Neural crest cell (in vitro differentiated cells): ENCODE measurements around the gene NFKBIB. TPM values are rescaled to one million over a fixed set of nuclear protein-coding genes. Genes with fewer than 3 reads are reported as not detected.
A peak's percentile ranks its signal among the peaks of the same experiment; 100 is the strongest.

Source experiments
- DNase-seq: peaks from one replicate; pipeline ENCODE4 v3.0.0; 2021; ENCODE audit warnings: low read depth, mixed read lengths, low spot score
- H3K27ac Mint-ChIP-seq: one replicate; pipeline ENCODE4 v1.8.0; 2021; ENCODE audit warnings: mild to moderate bottlenecking, mixed read lengths; ENCODE audit not compliant: unreplicated experiment
- H3K27me3 Mint-ChIP-seq: 2 replicates; pipeline ENCODE4 v1.8.0; 2021; ENCODE audit warnings: low read depth, mild to moderate bottlenecking, mixed read lengths
- H3K36me3 Mint-ChIP-seq: 2 replicates; pipeline ENCODE4 v1.8.0; 2021; ENCODE audit warnings: low read depth, mild to moderate bottlenecking, mixed read lengths
- H3K4me1 Mint-ChIP-seq: 2 replicates; pipeline ENCODE4 v1.8.0; 2021; ENCODE audit warnings: mixed read lengths
- H3K4me3 Mint-ChIP-seq: one replicate; pipeline ENCODE4 v1.8.0; 2021; ENCODE audit warnings: mild to moderate bottlenecking, mixed read lengths
- H3K9me3 Mint-ChIP-seq: 2 replicates; pipeline ENCODE4 v1.8.0; 2021; ENCODE audit warnings: mixed read lengths
- total RNA-seq: library from RNA; stranded (reverse); gene quantifications from 2 replicates; pipeline ENCODE4 v1.2.1, GENCODE V29; 2021
- TF ChIP-seq, protein P1 (sequence below): fragments of 200-600 bp; sonication (generic); conservative IDR thresholded peaks from 2 replicates; pipeline ENCODE4 v1.5.0; 2021; ENCODE audit warnings: antibody characterized with exemption, mild to moderate bottlenecking

The NFKBIB gene
- total RNA-seq, 1 donor from 2014 or later: 21.2 TPM

DNA sequence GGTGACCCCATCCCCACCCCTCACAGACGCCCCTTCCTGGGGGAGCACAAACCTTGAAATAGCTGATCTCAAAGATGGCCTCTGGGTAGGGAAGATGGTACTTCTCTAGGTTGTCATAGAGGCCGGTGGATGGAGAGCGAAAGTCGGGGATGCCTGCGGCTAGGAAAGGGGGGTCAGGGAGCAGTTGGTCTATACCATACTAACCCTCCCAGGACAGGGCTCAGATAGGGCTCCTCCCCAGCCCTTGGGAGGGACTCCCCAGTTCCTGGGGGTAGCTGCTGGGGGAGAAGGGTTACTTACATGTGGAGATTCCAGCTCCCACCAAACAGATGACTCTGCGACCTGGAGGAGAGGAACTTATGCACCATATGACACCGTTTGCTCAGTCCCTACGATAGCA, 10.0 kb upstream of the NFKBIB start:
- TF ChIP-seq, protein P1, sequence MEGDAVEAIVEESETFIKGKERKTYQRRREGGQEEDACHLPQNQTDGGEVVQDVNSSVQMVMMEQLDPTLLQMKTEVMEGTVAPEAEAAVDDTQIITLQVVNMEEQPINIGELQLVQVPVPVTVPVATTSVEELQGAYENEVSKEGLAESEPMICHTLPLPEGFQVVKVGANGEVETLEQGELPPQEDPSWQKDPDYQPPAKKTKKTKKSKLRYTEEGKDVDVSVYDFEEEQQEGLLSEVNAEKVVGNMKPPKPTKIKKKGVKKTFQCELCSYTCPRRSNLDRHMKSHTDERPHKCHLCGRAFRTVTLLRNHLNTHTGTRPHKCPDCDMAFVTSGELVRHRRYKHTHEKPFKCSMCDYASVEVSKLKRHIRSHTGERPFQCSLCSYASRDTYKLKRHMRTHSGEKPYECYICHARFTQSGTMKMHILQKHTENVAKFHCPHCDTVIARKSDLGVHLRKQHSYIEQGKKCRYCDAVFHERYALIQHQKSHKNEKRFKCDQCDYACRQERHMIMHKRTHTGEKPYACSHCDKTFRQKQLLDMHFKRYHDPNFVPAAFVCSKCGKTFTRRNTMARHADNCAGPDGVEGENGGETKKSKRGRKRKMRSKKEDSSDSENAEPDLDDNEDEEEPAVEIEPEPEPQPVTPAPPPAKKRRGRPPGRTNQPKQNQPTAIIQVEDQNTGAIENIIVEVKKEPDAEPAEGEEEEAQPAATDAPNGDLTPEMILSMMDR: no peak
- H3K4me1 Mint-ChIP-seq: peaks cover 6% of the 10 kb centered on the region
- H3K9me3 Mint-ChIP-seq: no peaks in the 10 kb centered on the region
- no peak overlapping the region for H3K4me3 Mint-ChIP-seq
- H3K36me3 Mint-ChIP-seq: no peaks in the 10 kb centered on the region
- H3K27ac Mint-ChIP-seq: no peak overlapping the region
- H3K27me3 Mint-ChIP-seq: no peaks in the 10 kb centered on the region
- no peak for DNase-seq

DNA sequence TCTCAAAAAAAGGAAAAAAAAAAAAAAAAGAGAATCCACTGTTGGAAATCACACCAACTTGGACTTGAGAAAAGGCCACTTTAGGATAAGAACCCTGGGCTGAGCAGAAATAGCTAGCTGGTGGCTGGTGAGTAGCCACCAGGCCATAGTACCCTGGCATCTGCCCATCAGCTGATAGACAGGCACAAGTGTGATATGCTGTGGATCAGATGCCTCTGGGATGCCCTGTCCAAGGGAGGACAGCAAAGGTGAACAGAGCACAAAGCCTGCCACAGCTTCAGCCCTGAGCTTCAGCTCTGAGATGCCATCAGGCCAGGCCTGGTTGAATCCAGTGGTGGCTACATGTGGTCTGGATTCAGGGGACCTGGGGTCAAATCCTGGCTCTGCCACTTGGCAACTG, 9.1 kb upstream of the NFKBIB start:
- Mint-ChIP-seq H3K27me3 (no peaks in the 10 kb centered on the region), H3K4me1 (peaks cover 6% of the 10 kb centered on the region), H3K27ac (no peak overlapping the region), H3K36me3 (no peaks in the 10 kb centered on the region), H3K9me3 (no peaks in the 10 kb centered on the region), H3K4me3 (no peak overlapping the region)
- DNase-seq: no peak
- TF ChIP-seq, protein P1: no peak

DNA sequence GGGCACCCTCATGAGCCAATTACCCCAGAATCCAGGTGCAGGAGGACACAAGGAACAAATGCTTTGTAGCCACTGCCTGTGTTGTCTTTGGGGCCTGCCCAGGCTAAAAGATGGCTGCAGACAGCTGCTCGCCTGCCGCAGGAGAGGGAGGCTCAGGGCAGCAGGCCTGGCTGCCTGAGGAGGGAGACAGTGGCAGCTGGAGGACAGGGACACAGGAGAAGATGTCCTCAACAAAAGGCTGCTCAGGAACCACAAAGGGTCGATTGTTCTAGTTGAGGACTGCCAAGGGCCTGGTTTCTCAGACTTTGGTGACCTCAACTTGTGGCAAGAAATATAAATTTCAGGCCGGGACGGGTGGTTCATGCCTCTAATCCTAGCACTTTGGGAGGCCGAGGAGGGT, 8.0 kb upstream of the NFKBIB start:
- no peak for DNase-seq
- TF ChIP-seq, protein P1: no peak
- peak overlapping the region; percentile 56 for H3K4me3 Mint-ChIP-seq
- no peaks in the 10 kb centered on the region for H3K27me3 Mint-ChIP-seq
- H3K36me3 Mint-ChIP-seq: no peaks in the 10 kb centered on the region
- peak overlapping the region; percentile 83 for H3K27ac Mint-ChIP-seq
- no peaks in the 10 kb centered on the region for H3K9me3 Mint-ChIP-seq
- peaks cover 6% of the 10 kb centered on the region for H3K4me1 Mint-ChIP-seq

DNA sequence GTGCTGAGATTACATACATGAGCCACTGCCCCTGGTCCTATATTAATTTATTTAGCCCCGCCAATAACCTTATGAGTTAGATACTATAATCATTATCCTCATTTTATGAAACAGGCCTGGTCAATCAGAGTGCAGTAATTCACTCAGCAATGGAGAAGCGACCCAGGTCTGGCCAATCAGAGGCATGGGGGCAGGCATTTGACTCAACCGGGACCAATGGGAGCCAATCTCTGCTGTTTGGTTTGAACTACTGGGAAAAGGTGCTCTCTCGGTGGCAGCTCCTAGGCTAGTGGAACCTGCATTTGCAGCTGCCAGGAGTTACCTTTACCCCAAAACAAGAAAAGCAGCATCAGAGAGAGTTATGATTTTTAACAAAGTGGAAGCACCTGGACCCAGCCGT, 6.9 kb upstream of the NFKBIB start:
- Mint-ChIP-seq H3K4me1 (peaks cover 6% of the 10 kb centered on the region), H3K27ac (no peak overlapping the region), H3K27me3 (no peaks in the 10 kb centered on the region), H3K9me3 (no peaks in the 10 kb centered on the region), H3K4me3 (no peak overlapping the region), H3K36me3 (no peaks in the 10 kb centered on the region)
- TF ChIP-seq, protein P1: no peak
- DNase-seq: no peak

DNA sequence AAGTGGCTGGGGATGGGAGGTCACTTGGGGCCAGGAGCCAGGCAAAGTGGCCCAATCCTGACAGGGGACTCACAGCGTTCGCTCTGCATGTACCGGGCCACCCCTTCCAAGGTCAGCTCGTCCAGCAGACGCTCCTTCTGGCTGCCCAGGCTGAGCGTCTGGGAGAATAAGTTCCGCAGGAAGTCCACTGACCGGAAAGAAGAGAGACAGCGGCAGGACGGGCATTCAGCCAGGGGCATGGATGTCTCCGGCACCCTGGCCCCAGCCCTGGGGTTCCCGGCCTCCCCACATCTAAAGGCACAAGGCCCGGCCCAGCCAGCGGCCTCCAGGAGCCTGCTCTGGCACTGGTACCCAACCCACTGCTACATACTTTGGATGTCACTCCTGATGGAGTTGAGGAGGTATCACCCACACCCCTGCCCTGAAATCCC, 6.4 kb upstream of the NFKBIB start:
- H3K27ac Mint-ChIP-seq: no peak overlapping the region
- H3K27me3 Mint-ChIP-seq: no peaks in the 10 kb centered on the region
- TF ChIP-seq, protein P1: no peak
- H3K9me3 Mint-ChIP-seq: no peaks in the 10 kb centered on the region
- H3K36me3 Mint-ChIP-seq: no peaks in the 10 kb centered on the region
- no peak overlapping the region for H3K4me3 Mint-ChIP-seq
- H3K4me1 Mint-ChIP-seq: peaks cover 6% of the 10 kb centered on the region
- DNase-seq: no peak

DNA sequence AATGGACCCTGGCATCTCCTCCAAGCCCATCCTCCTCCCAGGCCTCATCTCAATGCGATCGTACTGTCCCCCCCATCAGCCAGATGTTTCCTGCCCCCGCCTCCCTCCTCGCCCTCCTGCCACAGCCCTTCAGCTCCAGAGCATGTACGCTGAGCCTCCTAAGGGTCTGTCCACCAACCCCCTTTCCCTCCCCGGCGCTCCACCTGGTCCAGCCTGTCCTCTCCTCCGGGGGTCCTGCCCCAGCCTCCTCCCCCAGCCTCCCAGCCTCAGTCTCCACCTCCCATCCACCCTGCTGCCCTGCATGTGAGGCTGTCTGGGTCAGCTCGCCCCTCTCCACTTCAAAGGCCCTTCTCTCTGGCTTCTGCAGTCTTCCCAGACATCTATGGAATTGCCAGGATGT, 4.8 kb upstream of the NFKBIB start:
- Mint-ChIP-seq H3K4me1 (peaks cover 21% of the 10 kb centered on the region), H3K36me3 (no peaks in the 10 kb centered on the region), H3K27ac (no peak overlapping the region), H3K9me3 (no peaks in the 10 kb centered on the region), H3K27me3 (no peaks in the 10 kb centered on the region), H3K4me3 (no peak overlapping the region)
- TF ChIP-seq, protein P1: no peak
- no peak for DNase-seq
